ENCODE results near the gene CHCHD4.
A peak's percentile ranks its signal among the peaks of the same experiment; 100 is the strongest.

Gene CHCHD4

DNA sequence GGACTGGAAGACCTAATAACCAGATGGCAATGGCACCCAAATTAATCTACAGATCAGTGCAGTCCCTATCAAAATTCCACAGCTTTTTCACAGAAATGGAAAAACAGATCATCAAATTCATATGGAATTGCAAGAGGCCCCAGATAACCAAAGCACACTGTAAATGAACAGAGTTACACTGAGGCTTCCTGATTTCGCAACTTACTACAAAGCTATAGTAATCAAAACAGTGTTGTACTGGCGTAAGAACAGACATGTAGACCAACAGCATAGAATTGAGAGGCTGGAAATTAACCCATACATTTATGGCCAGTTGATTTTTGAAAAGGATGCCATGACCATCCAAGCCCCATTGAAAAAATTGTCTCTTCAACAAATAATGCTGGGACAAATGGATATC lies 37.5 kb upstream of the CHCHD4 start:
- ChIA-PET CTCF (no interaction called here), POLR2A (ENCODE audit: low non-redundant PET) (no interaction called here)
- H3K27ac ChIP-seq, result no peak overlapping the region
- no peak for DNase-seq (ENCODE audit: low spot score)
- TF ChIP-seq, protein P1, sequence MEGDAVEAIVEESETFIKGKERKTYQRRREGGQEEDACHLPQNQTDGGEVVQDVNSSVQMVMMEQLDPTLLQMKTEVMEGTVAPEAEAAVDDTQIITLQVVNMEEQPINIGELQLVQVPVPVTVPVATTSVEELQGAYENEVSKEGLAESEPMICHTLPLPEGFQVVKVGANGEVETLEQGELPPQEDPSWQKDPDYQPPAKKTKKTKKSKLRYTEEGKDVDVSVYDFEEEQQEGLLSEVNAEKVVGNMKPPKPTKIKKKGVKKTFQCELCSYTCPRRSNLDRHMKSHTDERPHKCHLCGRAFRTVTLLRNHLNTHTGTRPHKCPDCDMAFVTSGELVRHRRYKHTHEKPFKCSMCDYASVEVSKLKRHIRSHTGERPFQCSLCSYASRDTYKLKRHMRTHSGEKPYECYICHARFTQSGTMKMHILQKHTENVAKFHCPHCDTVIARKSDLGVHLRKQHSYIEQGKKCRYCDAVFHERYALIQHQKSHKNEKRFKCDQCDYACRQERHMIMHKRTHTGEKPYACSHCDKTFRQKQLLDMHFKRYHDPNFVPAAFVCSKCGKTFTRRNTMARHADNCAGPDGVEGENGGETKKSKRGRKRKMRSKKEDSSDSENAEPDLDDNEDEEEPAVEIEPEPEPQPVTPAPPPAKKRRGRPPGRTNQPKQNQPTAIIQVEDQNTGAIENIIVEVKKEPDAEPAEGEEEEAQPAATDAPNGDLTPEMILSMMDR (conservative IDR thresholded peaks at IDR 0.05; ENCODE audit: low read depth), result no peak

DNA sequence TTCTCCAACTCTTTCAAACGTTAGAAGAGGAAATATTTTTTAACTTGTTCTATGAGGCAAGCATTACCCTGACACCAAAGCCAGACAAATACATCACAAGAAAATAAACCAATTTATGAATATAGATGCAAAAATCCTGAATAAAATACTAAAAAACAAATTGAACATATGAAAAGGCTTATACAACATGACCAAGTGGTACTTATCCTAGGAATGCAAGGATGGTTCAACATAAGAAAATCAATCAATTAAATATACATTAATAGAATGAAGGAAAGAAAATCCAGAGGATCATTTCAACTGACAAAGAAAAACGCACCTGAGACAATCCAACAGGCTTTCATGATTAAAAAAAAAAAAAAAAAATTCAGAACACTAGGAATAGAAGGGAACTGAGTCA lies 36.6 kb upstream of the CHCHD4 start:
- DNase-seq (ENCODE audit: low spot score), result no peak
- POLR2A ChIA-PET (ENCODE audit: low non-redundant PET), result no interaction called here
- TF ChIP-seq, protein P1 (conservative IDR thresholded peaks at IDR 0.05; ENCODE audit: low read depth), result no peak
- no peak overlapping the region for H3K27ac ChIP-seq
- CTCF ChIA-PET, result interaction anchor here (0.5 kb wide), 1 partner anchor 215 kb away, joined by 3 read pairs; no protein-coding TSS in a partner anchor

DNA sequence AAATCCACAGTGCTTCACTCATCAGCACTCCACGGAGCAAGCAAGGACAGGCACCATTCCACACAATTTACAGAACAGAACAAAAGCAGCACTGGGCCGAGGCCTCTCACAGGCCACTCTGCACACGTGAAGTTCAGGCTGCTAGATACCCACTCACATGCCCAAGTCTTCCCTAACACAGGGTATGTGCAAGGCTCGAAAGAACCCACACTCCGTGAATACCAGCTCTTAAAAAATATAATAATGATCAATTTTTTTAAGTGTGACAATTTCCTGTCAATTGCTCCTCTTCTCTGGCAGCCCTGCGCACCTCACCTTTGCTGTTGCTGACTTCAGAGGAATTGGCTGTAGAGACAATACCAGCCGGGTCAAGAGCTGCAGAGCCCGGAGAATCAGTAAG lies 34.8 kb upstream of the CHCHD4 start:
- TF ChIP-seq, protein P1 (conservative IDR thresholded peaks at IDR 0.05; ENCODE audit: low read depth), result no peak
- H3K27ac ChIP-seq, result no peak overlapping the region
- no peak for DNase-seq (ENCODE audit: low spot score)
- ChIA-PET POLR2A (ENCODE audit: low non-redundant PET) (no interaction called here), CTCF (no interaction called here)

DNA sequence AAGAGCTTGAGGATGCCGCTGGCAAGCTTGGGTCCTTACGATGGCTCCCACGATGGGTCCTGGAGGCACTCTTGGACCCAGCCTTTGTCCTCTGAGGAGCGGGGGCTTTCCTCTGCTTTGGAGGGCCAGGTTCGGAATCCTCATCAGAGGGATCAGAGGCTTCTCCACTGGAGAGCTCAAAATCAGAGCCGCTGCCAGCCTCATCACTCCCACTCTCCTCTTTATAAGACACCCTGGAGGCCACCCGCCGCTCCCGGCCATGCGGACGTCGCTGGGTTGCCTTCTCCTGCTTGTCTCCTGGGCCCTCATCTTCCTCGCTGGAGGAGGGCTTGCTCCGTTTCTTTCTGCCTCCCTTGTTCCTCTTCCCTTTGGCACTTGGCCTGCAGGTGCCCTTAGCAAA lies 33.7 kb upstream of the CHCHD4 start:
- ChIA-PET CTCF (no interaction called here), POLR2A (ENCODE audit: low non-redundant PET) (no interaction called here)
- TF ChIP-seq, protein P1 (conservative IDR thresholded peaks at IDR 0.05; ENCODE audit: low read depth), result no peak
- peak overlapping the region; percentile 58 for H3K27ac ChIP-seq
- no peak for DNase-seq (ENCODE audit: low spot score)

DNA sequence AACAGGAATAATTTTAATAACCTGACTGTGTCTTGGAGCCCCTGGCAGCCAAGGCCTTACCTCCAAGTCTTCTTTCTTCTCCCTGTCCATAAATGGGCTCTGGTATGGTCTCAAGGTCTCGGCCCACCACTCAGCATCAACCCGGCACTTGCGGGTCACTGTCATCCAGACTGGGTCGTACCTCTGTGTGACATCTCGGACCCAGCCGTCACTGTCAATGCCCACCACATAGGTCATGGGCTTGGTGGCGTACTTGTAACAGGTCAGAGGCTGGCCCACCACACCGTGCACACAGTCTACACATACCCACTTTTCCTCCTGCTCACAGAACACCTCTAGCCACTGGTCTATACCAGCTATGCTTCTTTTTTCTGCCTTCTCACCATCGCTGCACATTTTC lies 33.3 kb upstream of the CHCHD4 start:
- H3K27ac ChIP-seq, result peak overlapping the region; percentile 58
- no peak for DNase-seq (ENCODE audit: low spot score)
- ChIA-PET POLR2A (ENCODE audit: low non-redundant PET) (interaction anchor here (0.8 kb wide), 1 partner anchor 226 kb away, joined by 3 read pairs; no protein-coding TSS in a partner anchor), CTCF (no interaction called here)
- TF ChIP-seq, protein P1 (conservative IDR thresholded peaks at IDR 0.05; ENCODE audit: low read depth), result no peak

DNA sequence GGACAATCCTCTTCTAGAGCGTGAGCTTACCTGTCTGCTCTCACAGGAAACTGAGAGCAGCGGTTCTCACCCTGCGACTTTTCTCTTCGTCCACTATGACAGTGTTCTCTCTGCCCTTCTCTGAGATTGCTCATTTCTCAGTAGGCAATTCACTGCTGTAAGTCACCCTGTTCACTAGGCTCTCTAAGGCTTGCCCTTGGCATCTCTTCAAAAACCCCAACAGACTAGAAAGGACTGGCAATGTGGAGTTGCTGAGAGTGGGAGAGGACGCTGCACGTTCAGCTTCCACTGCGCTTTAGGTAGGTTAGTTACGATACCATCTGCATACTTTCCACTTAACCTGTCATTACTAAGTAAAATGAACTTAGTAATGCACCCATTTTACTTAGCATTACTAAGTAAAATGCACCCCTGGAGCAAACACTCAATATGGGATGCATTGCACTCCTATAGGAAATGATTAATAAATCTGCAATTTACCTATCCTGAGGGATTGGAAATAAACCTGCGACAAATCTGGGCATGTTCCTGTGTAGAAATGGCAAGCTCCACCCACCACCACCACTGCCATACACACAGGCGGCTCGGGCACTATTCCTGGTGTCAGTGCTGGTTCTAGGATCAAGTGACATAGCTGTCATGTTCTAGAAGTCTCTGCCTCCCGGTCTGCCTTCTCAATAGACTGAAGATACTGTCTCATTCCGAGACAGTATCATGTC lies 32.3 kb upstream of the CHCHD4 start:
- CTCF ChIA-PET, result no interaction called here
- peak; percentile 49 for DNase-seq (ENCODE audit: low spot score)
- H3K27ac ChIP-seq, result peak overlapping the region; percentile 75
- TF ChIP-seq, protein P1 (conservative IDR thresholded peaks at IDR 0.05; ENCODE audit: low read depth), result no peak
- POLR2A ChIA-PET (ENCODE audit: low non-redundant PET), result interaction anchor here (0.8 to 1.1 kb wide), 2 partner anchors 225 to 512 kb away, joined by 3 to 11 read pairs; no protein-coding TSS in a partner anchor
